Central memory CD8-positive, alpha-beta T cell (primary cell): ENCODE results near the gene LARP1B.

Experiments
- ATAC-seq: fragments of 150-1000 bp; cut with Tn5 transposase; replicated peaks from 2 replicates; pipeline ENCODE4 v1.10.0; 2022; ENCODE audit warnings: mild to moderate bottlenecking, moderate FRiP score, moderate number of reproducible peaks; ENCODE audit not compliant: poor library complexity, severe bottlenecking; ENCODE audit errors: extremely low read depth
- DNase-seq, 2 donors: peaks; one replicate each; pipeline ENCODE4 v3.0.0; 2021; ENCODE audit warnings: low spot score in 2 of 2
- H3K27ac Mint-ChIP-seq: one replicate; pipeline ENCODE4 v1.8.0; 2022; ENCODE audit warnings: low read depth, mild to moderate bottlenecking, moderate library complexity, mixed read lengths
- H3K27me3 Mint-ChIP-seq: one replicate; pipeline ENCODE4 v1.8.0; 2022; ENCODE audit warnings: mixed read lengths
- H3K36me3 Mint-ChIP-seq: one replicate; pipeline ENCODE4 v1.8.0; 2022; ENCODE audit warnings: mild to moderate bottlenecking, moderate library complexity, mixed read lengths; ENCODE audit not compliant: insufficient read depth
- H3K4me1 Mint-ChIP-seq: one replicate; pipeline ENCODE4 v1.8.0; 2022; ENCODE audit warnings: mixed read lengths
- H3K4me3 Mint-ChIP-seq: one replicate; pipeline ENCODE4 v1.8.0; 2022; ENCODE audit warnings: mild to moderate bottlenecking, moderate library complexity, mixed read lengths
- H3K9me3 Mint-ChIP-seq: one replicate; pipeline ENCODE4 v1.8.0; 2022; ENCODE audit warnings: mixed read lengths

The LARP1B gene

DNA sequence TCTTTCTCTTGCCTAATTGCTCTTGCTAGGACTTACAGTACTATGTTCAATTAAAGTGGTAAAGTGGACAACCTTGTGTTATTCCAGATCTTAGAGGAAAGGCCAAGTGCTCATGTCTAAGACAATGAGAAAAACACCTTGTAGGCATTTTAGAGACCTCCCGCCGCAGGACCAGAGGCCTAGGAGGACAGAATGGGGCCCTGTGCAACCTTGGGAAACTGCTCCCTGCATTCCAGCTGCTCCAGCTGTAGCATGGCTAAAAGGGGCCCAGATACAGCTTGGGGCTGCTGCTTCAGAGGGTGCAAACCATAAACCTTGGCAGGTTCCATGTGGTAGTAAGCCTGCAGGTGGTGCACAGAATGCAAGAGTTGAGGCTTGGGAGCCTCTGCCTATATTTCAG is 125.5 kb downstream of the LARP1B start:
- peaks cover 6% of the 10 kb centered on the region for H3K4me1 Mint-ChIP-seq
- no peak overlapping the region for H3K27ac Mint-ChIP-seq
- H3K4me3 Mint-ChIP-seq = no peak overlapping the region
- peaks cover 5% of the 10 kb centered on the region for H3K36me3 Mint-ChIP-seq
- ATAC-seq = no peak
- no peak for DNase-seq
- H3K9me3 Mint-ChIP-seq = no peaks in the 10 kb centered on the region
- no peaks in the 10 kb centered on the region for H3K27me3 Mint-ChIP-seq

DNA sequence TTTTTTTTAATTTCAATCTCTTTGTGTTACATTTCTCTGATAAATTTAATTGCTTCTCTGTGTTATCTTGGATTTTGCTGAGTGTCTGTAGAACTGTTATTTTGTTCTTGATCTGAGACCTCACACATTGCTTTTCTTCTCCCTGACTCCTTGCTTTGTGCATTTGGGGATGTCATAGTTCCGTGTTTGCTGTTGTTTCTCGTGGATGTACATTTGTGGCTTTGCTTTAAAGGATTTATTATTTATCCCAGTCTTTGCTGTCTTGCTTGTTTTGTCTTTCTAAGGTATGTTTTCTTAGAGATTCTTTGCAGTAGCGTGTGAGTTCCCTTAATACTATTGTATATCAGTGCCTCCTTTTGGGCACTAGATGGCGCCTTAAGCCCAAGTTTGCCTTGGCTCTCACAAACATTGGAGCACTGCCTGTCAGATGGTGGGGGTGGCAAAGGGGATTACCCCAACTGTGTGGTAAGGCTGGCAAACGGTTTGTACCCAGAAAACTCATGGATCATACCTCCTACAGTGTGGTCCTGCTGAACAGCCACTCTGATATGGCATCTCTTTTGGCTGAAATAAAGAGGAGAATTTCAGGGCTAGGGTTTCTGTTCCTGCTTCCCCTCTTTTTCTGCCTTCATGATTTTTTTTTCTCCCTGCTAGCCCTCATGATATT is 130.1 kb downstream of the LARP1B start:
- DNase-seq = peak; percentile 33 to 55
- H3K4me1 Mint-ChIP-seq = peaks cover 6% of the 10 kb centered on the region
- no peaks in the 10 kb centered on the region for H3K9me3 Mint-ChIP-seq
- no peaks in the 10 kb centered on the region for H3K27me3 Mint-ChIP-seq
- ATAC-seq = peak; percentile 75
- H3K36me3 Mint-ChIP-seq = no peaks in the 10 kb centered on the region
- no peak overlapping the region for H3K4me3 Mint-ChIP-seq
- H3K27ac Mint-ChIP-seq = no peak overlapping the region

DNA sequence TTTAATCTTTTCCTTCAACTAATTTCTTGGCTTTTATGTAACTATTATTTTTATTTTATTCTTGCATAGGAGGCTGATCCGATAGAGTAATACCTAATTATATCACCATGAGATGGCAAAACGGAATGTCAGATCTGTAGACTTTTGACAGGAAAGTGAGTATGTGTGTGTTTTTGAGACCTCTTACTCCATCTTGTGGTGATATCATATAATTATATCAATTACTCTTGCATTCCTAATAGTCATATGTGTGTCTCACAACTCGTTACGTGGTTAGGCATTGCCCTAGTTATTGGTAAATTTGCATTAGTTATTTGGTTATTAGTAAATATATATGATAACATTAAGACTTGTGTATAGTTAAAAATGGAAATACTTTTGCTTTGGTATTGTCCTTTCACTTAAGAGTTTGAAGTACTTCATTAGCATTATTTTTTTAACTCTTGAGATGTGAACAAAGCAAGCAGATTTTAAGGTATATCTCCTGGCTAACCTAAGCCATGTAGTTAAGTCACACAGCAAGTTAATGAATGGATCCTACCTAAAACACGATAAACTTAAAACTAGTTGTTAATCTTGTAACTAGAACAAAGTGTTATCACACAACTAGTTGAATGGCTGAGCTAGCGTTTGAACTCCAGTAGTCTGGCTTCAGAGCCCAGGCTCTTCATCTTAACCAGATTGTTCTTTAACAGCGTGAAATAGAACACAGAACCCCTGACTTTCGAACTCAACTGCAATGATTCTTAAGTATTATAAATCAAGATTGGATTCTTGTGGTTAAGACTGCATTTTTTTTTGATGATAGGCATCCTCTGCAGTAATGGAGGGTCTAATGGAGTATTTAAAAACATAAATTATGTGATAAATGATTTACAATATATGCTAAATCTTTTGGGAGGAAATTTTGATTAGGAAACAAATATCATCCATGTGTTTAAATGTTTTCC is 159.4 kb downstream of the LARP1B start:
- Mint-ChIP-seq H3K36me3 (no peaks in the 10 kb centered on the region), H3K27ac (no peak overlapping the region), H3K4me1 (no peaks in the 10 kb centered on the region), H3K27me3 (no peaks in the 10 kb centered on the region), H3K9me3 (no peaks in the 10 kb centered on the region), H3K4me3 (no peak overlapping the region)
- DNase-seq (no peak), ATAC-seq (no peak)

DNA sequence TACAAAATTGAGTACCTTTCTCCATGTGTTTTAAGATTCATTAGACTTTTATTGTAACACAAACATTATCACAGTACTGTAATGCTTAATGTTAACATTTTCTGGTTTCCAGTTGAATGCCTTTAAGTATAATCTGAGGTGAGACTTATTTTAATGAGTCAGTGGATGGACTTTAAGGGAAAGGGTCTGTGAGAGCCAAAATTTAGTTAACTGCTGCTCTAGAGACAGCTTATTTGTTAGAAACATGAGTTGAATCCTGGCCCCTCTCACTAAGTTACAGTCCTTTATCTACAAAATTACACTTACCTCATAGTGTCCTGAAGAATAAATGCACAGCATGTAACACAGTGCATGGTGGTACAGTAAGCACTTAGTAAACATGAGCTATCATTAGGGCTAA is 160.5 kb downstream of the LARP1B start:
- Mint-ChIP-seq H3K9me3 (no peaks in the 10 kb centered on the region), H3K36me3 (no peaks in the 10 kb centered on the region), H3K27me3 (peaks cover 5% of the 10 kb centered on the region), H3K27ac (no peak overlapping the region), H3K4me3 (no peak overlapping the region), H3K4me1 (no peaks in the 10 kb centered on the region)
- DNase-seq = no peak
- no peak for ATAC-seq

DNA sequence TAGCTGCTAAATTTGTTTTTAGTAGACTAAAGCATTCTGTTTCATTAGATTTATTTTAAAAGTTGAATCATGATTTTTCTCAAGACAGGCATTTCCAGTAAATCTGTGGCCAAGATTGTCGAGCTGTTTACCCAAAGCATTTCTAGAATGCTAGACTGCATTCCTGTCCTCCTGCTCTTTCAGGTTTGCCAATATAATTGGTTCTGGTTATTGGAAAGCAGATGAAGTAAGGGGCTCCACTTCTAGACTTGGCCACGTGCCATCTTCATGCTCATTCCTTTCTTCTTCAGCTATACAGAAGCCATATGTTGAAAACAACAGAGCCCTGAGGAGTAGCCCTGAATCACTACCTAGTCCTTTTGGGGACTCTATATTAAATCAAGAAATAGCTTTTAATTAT is 164.0 kb downstream of the LARP1B start:
- Mint-ChIP-seq H3K36me3 (no peaks in the 10 kb centered on the region), H3K27me3 (peaks cover 34% of the 10 kb centered on the region), H3K27ac (no peak overlapping the region), H3K4me1 (no peaks in the 10 kb centered on the region), H3K4me3 (no peak overlapping the region), H3K9me3 (no peaks in the 10 kb centered on the region)
- DNase-seq = no peak
- ATAC-seq = no peak

DNA sequence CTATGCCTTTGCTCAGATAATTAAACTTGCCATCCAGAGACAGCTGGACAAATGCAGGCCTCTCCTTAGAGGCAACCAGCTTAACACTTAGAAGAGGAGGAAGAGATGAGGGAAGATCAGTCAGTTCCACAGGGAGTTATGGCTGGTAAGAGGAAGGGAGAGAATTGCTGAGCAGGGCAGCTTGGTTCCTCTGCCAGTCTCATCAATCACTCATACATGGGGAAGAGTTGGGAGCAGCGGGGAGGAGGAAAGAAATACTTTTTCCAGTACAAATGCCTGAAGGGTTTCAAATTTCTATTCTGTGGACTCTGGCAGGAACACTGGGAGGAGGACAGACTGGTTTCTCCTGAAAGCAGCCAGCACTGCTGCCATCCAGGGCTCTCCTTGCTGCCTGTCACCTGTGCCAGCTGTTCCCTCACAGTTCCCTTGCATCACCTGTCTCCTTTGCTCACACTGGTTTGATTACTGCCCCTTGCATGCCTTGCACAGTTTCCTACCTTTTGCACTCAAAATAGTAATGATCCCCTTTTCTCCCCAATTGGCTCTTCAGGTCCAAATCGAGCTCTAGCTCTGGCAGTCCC is 167.0 kb downstream of the LARP1B start:
- no peak overlapping the region for H3K27ac Mint-ChIP-seq
- no peak for ATAC-seq
- H3K36me3 Mint-ChIP-seq = no peaks in the 10 kb centered on the region
- no peak for DNase-seq
- no peaks in the 10 kb centered on the region for H3K4me1 Mint-ChIP-seq
- H3K9me3 Mint-ChIP-seq = no peaks in the 10 kb centered on the region
- H3K4me3 Mint-ChIP-seq = no peak overlapping the region
- peaks cover 41% of the 10 kb centered on the region for H3K27me3 Mint-ChIP-seq

DNA sequence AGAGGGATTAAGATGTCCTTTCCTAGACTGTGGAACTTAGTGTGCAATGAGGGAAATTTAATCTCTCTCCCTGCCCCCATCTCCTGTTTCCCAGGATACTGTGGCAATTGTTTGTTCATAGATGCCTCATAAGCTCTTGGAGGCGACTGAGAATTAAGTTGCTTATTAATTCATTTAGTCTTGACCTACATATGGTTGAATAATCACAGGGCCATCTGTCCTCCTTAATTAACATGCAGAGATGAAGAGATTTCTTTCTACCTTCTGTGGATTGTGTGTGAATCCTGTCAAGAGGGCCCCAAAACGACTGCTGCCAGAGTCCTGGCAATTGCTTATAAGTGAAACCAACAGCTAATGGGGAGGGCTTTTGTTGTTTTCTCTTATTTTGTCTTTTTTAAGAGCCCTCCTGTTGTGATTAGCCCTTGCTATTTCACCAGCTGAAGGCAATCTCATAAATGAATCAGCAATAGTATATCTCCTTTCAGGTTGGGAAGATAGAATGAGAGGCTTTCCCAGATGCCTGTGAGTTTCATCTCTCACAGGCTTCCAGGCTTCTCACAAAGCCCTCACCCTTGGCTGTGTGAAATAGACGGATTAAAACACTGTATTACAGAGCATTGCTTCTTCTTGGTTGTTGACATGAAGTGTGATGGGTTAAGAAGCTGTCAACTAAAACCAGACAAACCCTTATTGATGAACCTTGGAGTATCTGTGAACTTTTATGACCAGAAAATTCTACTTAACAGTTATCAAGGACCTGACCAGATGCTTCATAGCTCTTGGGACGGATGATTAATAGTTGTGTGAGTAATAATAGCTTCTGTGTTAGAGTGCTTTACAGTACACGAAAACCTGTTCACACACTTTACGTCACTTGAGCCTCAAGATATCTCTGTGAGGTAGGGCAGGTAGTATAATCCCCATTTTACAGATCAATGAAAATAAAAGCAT is 168.0 kb downstream of the LARP1B start:
- H3K9me3 Mint-ChIP-seq = no peaks in the 10 kb centered on the region
- H3K4me3 Mint-ChIP-seq = no peak overlapping the region
- no peak for ATAC-seq
- peaks cover 41% of the 10 kb centered on the region for H3K27me3 Mint-ChIP-seq
- no peak for DNase-seq
- no peaks in the 10 kb centered on the region for H3K4me1 Mint-ChIP-seq
- no peak overlapping the region for H3K27ac Mint-ChIP-seq
- no peaks in the 10 kb centered on the region for H3K36me3 Mint-ChIP-seq

DNA sequence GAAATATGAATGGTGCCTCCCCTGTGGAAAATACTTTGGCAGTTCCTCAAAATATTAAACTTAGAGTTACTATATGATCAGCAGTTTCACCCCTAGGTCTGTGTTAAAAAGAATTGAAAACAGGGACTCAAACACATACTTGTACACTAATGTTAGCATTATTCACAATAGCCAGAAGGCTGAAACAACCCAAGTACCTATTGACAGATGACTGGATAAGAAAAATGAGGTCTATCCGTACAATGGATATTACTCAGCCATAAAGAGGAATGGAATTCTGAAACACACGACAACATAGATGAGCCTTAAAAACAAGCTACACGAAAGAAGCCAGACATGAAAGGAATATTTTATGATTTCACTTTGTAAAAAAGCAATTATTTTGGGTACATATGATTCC is 171.6 kb downstream of the LARP1B start:
- no peaks in the 10 kb centered on the region for H3K36me3 Mint-ChIP-seq
- no peak overlapping the region for H3K4me3 Mint-ChIP-seq
- no peak overlapping the region for H3K27ac Mint-ChIP-seq
- peaks cover 37% of the 10 kb centered on the region for H3K27me3 Mint-ChIP-seq
- DNase-seq = no peak
- no peak for ATAC-seq
- no peaks in the 10 kb centered on the region for H3K9me3 Mint-ChIP-seq
- H3K4me1 Mint-ChIP-seq = no peaks in the 10 kb centered on the region

DNA sequence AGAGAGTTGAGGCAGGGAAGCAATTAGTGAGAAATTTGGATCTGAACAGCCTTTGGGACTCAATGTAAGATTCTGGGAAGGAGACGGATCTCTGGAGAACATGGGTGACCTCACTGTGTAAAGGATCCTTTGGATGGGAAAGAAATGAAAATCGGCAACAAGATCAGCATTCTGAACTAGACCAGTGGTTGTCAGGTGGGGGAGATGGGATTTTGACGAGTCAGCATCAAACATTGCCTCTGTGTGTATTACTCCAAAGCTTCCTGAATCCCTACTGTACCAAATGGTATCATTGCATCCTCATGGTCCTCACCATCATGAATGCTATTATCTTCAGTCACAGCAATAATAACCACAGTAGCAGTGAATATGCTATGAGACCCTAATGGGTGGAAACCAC is 173.7 kb downstream of the LARP1B start:
- Mint-ChIP-seq H3K27me3 (peaks cover 29% of the 10 kb centered on the region), H3K4me3 (no peak overlapping the region), H3K9me3 (no peaks in the 10 kb centered on the region), H3K4me1 (no peaks in the 10 kb centered on the region), H3K36me3 (no peaks in the 10 kb centered on the region), H3K27ac (no peak overlapping the region)
- ATAC-seq (no peak), DNase-seq (no peak)

DNA sequence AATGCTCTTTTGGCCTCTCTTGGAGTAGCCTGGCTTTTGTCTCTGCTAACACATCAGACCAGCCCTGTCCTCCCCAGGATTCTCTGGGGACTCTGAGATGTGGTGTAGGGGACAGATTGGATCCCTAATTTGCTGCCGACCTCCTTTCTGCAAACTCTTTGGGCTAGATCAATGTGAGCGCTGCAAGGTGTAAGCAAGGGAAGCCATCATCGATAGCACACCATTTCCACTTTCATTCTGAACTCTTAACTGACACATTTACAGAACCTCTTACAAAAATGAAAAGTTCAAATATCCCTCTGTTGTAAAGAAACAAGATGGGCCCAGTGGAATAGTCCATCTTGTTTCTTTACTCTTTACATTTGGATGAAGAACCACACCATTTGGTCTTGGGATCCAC is 179.9 kb downstream of the LARP1B start:
- peaks cover 43% of the 10 kb centered on the region for H3K27me3 Mint-ChIP-seq
- H3K36me3 Mint-ChIP-seq = no peaks in the 10 kb centered on the region
- H3K4me1 Mint-ChIP-seq = no peaks in the 10 kb centered on the region
- DNase-seq (no peak), ATAC-seq (no peak)
- H3K4me3 Mint-ChIP-seq = no peak overlapping the region
- H3K9me3 Mint-ChIP-seq = no peaks in the 10 kb centered on the region
- H3K27ac Mint-ChIP-seq = no peak overlapping the region

DNA sequence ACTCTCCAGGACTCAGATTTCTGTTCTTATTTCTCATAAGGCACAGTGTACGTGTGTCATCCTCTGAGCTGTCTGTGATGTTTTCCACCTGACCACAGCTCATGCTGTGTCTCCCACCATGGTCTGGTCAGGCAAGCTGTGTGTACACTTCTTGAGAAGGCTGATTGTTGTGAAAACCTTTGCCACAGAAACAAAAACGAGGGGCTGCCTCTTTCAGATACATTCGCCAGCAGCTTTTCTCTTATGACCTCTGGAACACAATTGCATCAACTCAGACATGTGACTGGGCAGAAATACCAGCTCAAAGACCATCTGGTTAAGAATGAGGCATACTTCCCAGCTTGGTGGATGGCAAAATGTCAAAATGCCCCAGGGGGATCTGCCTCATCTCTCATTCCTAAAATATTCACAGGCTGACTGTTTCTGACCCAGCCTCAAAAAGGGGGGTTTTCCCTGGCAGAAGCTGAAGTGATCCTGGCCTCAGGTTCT is 180.4 kb downstream of the LARP1B start:
- Mint-ChIP-seq H3K4me3 (no peak overlapping the region), H3K9me3 (no peaks in the 10 kb centered on the region), H3K36me3 (no peaks in the 10 kb centered on the region), H3K27ac (no peak overlapping the region), H3K4me1 (no peaks in the 10 kb centered on the region), H3K27me3 (peaks cover 43% of the 10 kb centered on the region)
- DNase-seq (no peak), ATAC-seq (no peak)

DNA sequence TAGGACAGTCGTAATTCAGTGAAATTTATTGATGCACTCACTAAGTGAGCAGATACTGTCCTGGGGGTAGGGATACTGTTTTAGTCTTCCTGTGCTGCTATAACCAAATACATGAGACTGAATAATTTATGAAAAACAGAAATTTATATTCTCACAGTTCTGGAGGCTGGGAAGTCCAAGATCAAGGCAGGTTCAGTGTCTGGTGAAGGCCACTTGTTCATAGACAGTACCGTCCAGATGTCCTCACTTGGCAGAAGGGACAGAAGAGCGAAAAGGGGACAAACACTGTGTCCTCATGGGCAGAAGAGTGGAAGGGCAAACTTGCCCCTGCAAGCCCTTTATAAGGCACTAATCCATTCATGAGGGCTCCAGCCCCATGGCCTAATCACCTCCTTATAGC is 180.9 kb downstream of the LARP1B start:
- DNase-seq (no peak), ATAC-seq (no peak)
- no peak overlapping the region for H3K4me3 Mint-ChIP-seq
- no peak overlapping the region for H3K27ac Mint-ChIP-seq
- H3K9me3 Mint-ChIP-seq = no peaks in the 10 kb centered on the region
- no peaks in the 10 kb centered on the region for H3K4me1 Mint-ChIP-seq
- H3K36me3 Mint-ChIP-seq = no peaks in the 10 kb centered on the region
- H3K27me3 Mint-ChIP-seq = peaks cover 48% of the 10 kb centered on the region
